DND-41 (cell line): ENCODE data around the gene KCNG4.

ENCODE experiments used
- ATAC-seq: fragments of 200-7000 bp; cut with Tn5 transposase; 3 replicates; pipeline ENCODE4 v1.9.1; 2021; ENCODE audit warnings: low read depth; ENCODE audit not compliant: insufficient read depth
- DNase-seq: peaks from one replicate; pipeline ENCODE4 v3.0.0-alpha.2; 2020
- H2AFZ ChIP-seq: 2 replicates; pipeline ENCODE4 v1.6.0; 2012; ENCODE audit warnings: low read depth, low read length
- H3K27ac ChIP-seq: 2 replicates; pipeline ENCODE4 v1.5.1; 2012; ENCODE audit warnings: low read length, inconsistent platforms
- H3K27me3 ChIP-seq: fragments of 200-600 bp; sonication (generic); 2 replicates; pipeline ENCODE4 v1.6.0; 2012; ENCODE audit warnings: low read length, mild to moderate bottlenecking, inconsistent platforms; ENCODE audit not compliant: insufficient read depth, poor library complexity
- H3K36me3 ChIP-seq: 2 replicates; pipeline ENCODE4 v1.5.1; 2012; ENCODE audit warnings: low read length, inconsistent platforms; ENCODE audit not compliant: insufficient read depth
- H3K4me1 ChIP-seq: 2 replicates; pipeline ENCODE4 v1.5.1; 2012; ENCODE audit warnings: mild to moderate bottlenecking, low read length; ENCODE audit not compliant: insufficient read depth
- H3K4me2 ChIP-seq: 2 replicates; pipeline ENCODE4 v1.6.0; 2012; ENCODE audit warnings: mild to moderate bottlenecking, moderate library complexity, low read length, inconsistent platforms; ENCODE audit not compliant: insufficient read depth
- H3K4me3 ChIP-seq, 2 experiments: fragments of 200-600 bp in 1 of 2; shearing (Covaris generic) in 1 of 2; 2 replicates each; pipeline ENCODE4 v1.5.1; 2012 to 2016; ENCODE audit warnings: inconsistent platforms in 2 of 2, low read length in 2 of 2, mild to moderate bottlenecking in 2 of 2, low read depth in 1 of 2, moderate library complexity in 1 of 2
- H3K79me2 ChIP-seq: 2 replicates; pipeline ENCODE4 v1.6.0; 2012; ENCODE audit warnings: low read length, inconsistent platforms; ENCODE audit not compliant: insufficient read depth
- H3K9ac ChIP-seq: 2 replicates; pipeline ENCODE4 v1.6.0; 2012; ENCODE audit warnings: low read depth, mild to moderate bottlenecking, inconsistent platforms, low read length, moderate library complexity
- H3K9me3 ChIP-seq: 2 replicates; pipeline ENCODE4 v1.5.1; 2012; ENCODE audit warnings: low read length, moderate library complexity, mild to moderate bottlenecking, inconsistent platforms; ENCODE audit not compliant: insufficient read depth, severe bottlenecking
- H4K20me1 ChIP-seq: 2 replicates; pipeline ENCODE4 v1.6.0; 2012; ENCODE audit warnings: low read length; ENCODE audit not compliant: insufficient read depth
- EZH2 ChIP-seq: IDR thresholded peaks from 3 replicates; pipeline ENCODE4 v1.6.1; 2012; ENCODE audit warnings: borderline replicate concordance, low read depth, mild to moderate bottlenecking, moderate library complexity, low read length, inconsistent platforms; ENCODE audit not compliant: severe bottlenecking
- TF ChIP-seq, protein P1 (sequence below): IDR thresholded peaks from 2 replicates; pipeline ENCODE4 v1.5.1; 2012; ENCODE audit warnings: borderline replicate concordance, low read length, moderate library complexity, mild to moderate bottlenecking; ENCODE audit not compliant: poor library complexity, severe bottlenecking; ENCODE audit errors: extremely low read depth

The KCNG4 gene

GRCh38 chr16:84245956-84246678, 6.3 kb upstream of the KCNG4 start:
- Histone ChIP-seq H4K20me1 (peaks cover 7% of the 10 kb centered on the region; the same call in 1 of the 2 replicates), H3K36me3 (no peaks in the 10 kb centered on the region), H3K9ac (no peak overlapping the region), H3K27me3 (peaks cover 13% of the 10 kb centered on the region), H3K9me3 (no peaks in the 10 kb centered on the region), H3K79me2 (no peaks in the 10 kb centered on the region), H3K4me2 (no peak overlapping the region), H3K4me1 (no peaks in the 10 kb centered on the region), H3K27ac (no peak overlapping the region), H3K4me3 (no peak overlapping the region), H2AFZ (no peak overlapping the region)
- TF ChIP-seq, protein P1, sequence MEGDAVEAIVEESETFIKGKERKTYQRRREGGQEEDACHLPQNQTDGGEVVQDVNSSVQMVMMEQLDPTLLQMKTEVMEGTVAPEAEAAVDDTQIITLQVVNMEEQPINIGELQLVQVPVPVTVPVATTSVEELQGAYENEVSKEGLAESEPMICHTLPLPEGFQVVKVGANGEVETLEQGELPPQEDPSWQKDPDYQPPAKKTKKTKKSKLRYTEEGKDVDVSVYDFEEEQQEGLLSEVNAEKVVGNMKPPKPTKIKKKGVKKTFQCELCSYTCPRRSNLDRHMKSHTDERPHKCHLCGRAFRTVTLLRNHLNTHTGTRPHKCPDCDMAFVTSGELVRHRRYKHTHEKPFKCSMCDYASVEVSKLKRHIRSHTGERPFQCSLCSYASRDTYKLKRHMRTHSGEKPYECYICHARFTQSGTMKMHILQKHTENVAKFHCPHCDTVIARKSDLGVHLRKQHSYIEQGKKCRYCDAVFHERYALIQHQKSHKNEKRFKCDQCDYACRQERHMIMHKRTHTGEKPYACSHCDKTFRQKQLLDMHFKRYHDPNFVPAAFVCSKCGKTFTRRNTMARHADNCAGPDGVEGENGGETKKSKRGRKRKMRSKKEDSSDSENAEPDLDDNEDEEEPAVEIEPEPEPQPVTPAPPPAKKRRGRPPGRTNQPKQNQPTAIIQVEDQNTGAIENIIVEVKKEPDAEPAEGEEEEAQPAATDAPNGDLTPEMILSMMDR = no peak
- no peak for ATAC-seq
- DNase-seq = no peak

DNA sequence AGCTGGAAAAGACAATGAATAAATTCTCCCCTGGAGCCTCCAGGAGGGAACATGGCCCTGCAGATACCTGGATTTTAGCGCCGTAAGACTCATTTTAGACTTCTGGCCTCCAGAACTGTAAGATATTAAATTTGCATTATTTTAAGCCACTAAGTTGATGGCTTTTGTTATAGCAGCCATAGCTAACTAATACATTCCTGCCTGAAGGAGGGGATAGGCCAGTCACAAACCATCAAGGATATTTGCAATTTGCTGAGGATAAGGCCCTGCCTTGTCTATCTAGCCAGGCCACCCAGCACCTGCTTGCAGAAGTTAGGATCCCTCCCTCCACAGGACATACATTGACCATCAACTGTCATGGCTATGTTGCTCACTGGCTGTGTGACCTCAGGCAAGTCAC, 4.9 kb upstream of the KCNG4 start:
- ATAC-seq (no peak), DNase-seq (no peak)
- H3K36me3 ChIP-seq = no peaks in the 10 kb centered on the region
- H3K4me1 ChIP-seq = no peaks in the 10 kb centered on the region
- H3K4me3 ChIP-seq = no peak overlapping the region
- no peak overlapping the region for H3K4me2 ChIP-seq
- no peak overlapping the region for H3K9ac ChIP-seq
- peaks cover 8% of the 10 kb centered on the region; the same call in 1 of the 2 replicates for H4K20me1 ChIP-seq
- H3K9me3 ChIP-seq = no peaks in the 10 kb centered on the region
- H3K79me2 ChIP-seq = no peaks in the 10 kb centered on the region
- peaks cover 24% of the 10 kb centered on the region for H3K27me3 ChIP-seq
- TF ChIP-seq, protein P1 = no peak
- TF ChIP-seq EZH2 = no peak
- no peak overlapping the region for H2AFZ ChIP-seq
- H3K27ac ChIP-seq = no peak overlapping the region

DNA sequence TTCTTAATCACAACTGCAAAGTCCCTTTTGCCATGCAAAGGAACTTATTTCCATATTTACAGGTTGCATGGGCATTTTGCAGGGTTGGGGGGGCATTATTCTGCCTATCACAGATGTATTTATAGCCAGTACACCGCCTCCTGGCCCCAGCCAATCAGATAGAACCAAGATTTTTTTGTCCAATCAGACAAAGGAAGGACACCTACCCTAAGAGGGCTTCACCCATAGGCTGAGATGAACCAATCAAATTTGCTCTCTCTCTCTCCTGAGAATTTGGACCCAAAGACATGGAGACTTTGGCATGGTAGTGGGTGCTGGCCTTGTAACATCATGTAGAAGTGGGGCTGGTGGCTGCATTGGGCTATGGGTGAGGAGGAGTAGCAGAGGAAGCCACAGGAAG, 3.9 kb upstream of the KCNG4 start:
- H3K4me3 ChIP-seq = no peak overlapping the region
- no peak overlapping the region for H3K4me2 ChIP-seq
- peaks cover 31% of the 10 kb centered on the region for H3K27me3 ChIP-seq
- no peaks in the 10 kb centered on the region for H3K9me3 ChIP-seq
- no peaks in the 10 kb centered on the region for H3K4me1 ChIP-seq
- H3K27ac ChIP-seq = no peak overlapping the region
- ATAC-seq (no peak), DNase-seq (no peak)
- H3K79me2 ChIP-seq = no peaks in the 10 kb centered on the region
- H4K20me1 ChIP-seq = peaks cover 8% of the 10 kb centered on the region; the same call in 1 of the 2 replicates
- no peak for TF ChIP-seq EZH2
- TF ChIP-seq, protein P1 = no peak
- no peak overlapping the region for H3K9ac ChIP-seq
- H2AFZ ChIP-seq = no peak overlapping the region
- H3K36me3 ChIP-seq = no peaks in the 10 kb centered on the region
